Medulla oblongata (tissue), 1 donor: ENCODE measurements around the gene STING1.
"Not testable (repeated sequence)": the region's sequence is repeated elsewhere in the genome, so short reads cannot be mapped to it uniquely, and the experiment has no call there.

Experiments used
- DNase-seq: peaks from one replicate; pipeline ENCODE4 v3.0.0-alpha.2; 2015; ENCODE audit errors: extremely low spot score

Gene STING1

GRCh38 chr5:139503036-139503817 lies 20.7 kb upstream of the STING1 start:
- not testable (repeated sequence) for DNase-seq

GRCh38 chr5:139501381-139501780 lies 18.8 kb upstream of the STING1 start:
- DNase-seq = no peak

DNA sequence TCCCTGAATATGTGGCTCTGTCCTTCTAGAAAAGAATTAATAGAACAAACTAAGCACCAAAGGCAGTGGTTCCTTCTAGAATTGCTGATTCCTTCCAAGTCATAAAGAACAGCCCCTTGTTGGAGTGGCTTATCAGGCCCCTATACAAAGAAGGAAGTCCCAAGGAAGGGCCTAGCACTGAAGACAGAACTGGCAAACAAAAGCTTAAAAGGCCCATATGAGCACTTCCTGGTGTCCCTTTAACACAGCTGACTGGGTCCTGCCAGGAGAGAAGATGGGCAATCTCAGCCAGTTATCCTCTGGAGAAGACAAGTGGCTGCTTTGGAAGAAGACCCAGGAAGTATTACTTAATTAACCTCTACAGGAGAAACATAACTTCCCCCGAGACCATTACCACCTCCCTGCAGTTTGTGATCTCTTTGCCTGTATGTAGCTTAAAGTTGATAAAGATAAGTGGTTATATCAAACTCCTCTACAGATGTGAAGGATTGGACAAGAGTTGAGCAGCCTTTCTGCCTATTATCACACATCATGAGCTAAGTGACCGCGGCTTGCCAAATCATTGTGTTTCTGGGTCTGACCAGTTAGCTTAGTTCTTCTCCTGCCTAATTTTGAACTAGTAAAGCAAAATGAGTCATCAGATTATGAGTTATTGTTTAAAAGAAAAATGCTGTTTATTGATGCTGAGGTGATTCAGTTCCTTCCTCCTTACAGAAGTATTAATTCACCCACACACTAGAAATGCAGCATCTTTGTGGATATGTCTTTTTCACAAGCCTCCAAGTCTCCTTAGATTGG lies 13.3 kb upstream of the STING1 start:
- no peak for DNase-seq

DNA sequence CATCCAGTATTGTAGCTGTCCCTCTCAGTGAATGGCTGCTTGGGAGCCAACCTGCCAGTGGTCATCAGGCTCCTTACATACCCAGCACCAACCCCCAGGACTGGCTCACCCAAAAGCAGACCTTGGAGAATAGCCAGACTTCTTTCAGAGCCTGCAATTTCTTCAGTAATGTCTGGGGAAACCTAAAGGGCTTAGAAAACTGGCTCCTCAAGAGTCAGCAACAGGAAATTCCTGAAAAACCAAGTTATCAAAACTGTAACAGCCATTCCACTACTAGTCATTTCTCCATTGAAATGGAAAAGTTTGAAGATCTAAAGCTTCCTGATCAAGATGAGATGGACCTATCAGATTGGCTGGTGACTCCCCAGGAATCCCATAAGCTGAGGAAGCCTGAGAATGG lies 12.3 kb upstream of the STING1 start:
- DNase-seq = no peak

DNA sequence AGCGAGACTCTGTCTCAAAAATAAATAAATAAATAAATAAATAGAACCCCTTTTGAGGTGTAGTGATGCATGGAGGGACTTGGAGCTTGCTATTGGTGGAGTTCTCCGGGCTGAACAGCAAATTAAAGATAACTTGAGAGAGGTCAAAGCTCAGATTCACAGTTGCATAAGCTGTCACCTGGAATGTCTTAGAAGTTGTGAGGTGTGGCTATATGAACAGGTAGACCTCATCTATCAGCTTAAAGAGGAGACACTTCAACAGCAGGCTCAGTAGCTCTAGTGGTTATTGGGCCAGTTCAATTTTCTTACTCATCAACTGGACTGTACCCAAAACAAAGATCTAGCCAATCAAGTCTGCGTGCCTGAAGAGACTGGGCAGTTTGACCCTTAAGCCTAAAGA lies 11.7 kb upstream of the STING1 start:
- DNase-seq = no peak

DNA sequence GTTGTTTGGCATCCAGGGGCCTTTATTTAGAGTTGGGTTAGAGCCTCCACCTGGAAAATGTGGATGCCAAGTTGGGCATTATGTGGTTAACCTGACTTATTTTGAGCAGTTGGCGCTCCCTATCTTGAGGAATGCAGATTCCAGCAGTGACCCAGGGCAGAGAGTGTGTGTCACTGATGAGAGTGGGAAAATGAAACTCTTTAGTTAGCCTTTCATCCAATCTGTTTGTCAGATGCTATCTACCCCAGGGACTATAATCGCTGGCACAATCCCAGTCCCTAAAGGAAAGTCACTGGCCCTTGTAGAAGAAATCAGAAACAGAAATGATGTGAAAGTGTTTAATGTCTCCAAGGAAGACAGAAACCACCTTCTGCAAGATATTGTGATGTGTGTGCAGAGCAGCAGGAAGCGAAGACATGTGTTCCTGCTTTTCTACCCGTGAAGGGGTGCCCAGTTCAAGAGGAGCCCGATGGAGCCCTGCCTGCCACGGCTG lies 10.2 kb upstream of the STING1 start:
- DNase-seq = peak; percentile 27

DNA sequence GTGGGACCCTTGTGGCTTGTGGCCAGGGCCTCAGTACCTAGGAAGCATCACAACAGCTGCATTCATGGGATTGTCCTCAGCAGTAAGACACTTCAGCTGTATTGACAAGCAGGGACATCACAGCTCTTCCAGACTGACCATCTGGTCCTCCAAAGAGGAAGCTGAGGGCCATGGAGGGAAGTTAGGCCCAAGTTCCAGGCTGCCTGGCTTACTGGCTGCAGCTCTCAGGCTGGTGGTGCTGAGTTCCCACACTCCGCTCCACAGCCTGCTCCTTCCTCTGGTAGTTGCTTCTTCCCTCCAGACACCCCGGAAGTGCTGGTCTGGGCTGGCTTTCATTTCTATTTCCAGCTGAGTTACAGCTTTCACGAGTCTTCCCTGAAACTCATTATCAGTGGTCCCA lies 5.7 kb upstream of the STING1 start:
- peak; percentile 63 for DNase-seq

- no peak for DNase-seq
Observed at GRCh38 chr5:139486201-139486600, 3.6 kb upstream of the STING1 start.

GRCh38 chr5:139482890-139483208 lies 291 bp upstream of the STING1 start:
- DNase-seq = not testable (repeated sequence)

DNA sequence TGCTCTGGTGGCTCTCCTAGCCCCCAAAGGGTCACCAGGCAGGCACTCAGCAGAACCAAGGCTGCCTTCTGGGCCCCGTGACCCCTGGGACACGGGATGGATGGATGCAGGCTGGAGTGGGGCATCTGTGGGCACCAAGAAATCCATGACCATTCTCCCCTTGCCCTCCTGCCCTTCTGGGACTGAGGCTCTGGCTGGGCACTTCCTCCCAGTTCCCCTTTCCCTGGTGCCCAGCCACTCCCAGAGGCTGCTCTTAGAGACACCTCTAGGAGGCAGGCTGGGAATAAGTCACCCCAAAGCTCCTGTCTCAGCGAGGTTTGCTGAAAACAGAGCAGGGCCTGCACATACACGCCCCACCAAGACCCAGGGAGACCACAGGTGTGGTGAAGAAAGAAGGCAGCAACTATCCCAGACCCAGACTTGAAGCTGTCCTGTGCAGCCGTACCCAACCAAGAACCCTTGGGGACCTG lies 943 bp downstream of the STING1 start:
- peak; percentile 33 for DNase-seq

- DNase-seq = no peak
Observed at GRCh38 chr5:139481122-139481533, 1.4 kb downstream of the STING1 start.

DNA sequence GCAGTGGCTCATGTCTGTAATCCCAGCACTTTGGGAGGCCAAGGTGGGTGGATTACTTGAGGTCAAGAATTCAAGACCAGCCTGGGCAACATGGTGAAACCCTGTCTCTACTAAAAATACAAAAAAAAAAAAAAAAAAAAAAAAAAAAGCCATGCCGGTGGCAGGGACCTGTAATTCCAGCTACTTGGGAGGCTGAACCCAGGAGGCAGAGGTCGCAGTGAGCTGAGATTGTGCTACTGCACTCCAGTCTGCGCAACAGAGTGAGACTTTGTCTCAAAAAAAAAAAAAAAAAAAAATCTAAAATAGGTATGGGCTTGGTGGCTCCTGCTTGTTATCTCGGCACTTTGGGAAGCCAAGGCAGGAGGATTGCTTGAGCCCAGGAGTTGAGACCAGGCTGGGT lies 2.8 kb downstream of the STING1 start:
- not testable (repeated sequence) for DNase-seq

DNA sequence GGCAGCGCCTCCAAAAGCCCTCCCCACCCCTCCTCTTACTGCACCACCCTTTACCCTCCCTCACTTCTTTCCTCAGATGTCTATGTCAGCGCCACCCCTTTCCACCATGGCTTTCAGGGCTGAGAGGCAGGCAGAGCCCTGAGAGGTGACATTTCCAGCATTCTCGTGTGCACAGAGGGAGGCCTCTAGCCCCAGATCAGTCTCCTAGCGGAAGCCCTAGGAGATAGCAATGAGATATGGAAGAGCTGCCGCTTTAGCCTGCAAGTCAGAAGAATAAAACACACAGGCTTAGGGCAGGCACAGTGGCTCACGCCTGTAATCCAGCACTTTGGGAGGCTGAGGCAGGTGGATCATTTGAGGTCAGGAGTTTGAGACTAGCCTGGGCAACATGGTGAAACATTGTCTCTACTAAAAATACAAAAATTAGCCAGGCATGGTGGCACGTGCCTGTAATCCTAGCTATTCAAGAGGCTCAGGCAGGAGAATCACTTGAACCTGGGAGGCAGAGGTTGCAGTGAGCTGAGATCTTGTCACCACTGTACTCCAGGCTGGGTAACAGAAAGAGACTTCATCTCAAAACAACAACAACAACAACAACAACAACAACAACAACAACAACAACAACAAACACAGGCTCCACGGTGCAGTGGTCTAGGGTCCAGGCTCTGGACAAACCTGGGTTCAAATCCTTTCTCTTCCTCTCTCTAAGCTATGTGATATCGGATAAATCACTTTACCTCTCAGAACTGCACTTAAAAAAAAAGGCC lies 3.7 kb downstream of the STING1 start:
- DNase-seq = not testable (repeated sequence)

DNA sequence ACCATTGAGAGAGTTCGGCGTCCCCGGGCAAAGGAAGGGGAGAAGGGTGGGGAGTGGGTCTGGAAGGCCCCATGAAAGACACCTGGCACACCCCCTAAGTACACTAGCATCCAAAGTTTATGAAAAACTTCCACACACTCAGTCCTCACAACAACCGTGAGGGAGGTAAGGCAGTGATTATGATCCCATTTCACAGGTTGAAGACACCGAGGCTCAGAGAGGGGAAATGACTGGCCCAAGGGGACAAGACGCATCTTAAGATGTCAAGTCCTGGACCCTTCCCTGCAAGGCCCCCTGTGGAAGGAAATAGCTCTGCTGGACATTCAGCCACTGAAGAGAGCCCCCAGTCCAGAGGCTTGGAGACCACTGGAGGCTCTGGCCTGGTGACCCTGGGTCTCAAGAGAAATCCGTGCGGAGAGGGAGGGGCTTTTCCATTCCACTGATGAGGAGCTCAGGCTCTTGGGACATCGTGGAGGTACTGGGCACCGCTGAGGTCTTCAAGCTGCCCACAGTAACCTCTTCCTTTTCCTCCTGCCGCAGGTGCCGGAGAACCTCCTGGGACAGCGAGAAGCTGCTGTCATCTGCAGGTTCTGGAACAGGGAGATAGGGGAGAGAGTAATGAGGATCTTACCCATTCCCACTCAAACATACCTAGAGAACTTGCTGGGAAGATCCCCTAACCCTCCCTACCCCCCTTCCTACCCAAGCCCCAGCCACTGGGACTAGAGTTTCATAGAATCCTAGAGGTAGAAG lies 6.5 kb downstream of the STING1 start:
- no peak for DNase-seq

DNA sequence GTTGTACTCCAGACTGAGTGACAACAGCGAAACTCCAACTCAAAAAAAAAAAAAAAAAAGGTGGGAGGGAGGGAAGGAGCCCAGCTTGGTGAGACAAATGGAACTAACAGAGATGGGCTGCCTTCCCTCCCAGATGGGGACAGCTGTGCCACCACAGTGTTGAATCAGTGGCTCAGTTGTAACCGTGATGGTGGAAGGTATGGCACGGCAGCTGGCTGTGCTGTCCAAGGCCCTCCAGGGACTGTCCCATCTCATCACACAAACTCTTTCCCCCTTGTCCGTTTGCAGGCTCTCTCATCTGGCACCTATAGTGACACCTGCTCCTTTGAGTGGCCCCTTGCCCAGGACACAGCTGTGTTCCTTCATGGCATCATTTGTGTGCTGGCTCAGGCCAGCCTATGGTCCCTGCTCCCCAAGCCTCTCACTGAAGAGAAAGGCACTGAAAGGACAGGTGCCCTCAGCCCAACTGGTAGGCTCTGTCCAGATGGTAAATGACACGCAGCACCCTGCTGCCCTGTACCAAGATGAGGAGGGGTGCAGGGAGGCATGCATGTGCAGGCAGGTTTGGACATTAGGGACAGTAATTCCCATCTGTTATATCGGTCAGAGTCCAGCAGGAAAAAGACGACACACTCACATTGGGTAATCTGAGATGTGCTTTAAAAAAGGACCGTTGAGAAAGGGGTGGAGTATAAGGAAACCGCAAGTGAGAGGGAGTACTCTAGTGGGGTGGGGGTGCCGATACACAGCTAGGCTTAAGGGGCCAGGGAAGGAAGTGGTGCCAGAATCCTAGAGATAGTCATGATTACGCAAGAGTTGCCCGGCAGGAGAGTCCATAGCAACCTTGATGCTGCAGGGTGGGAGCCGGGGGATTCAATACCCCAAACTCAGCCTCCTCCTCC lies 7.4 kb downstream of the STING1 start:
- no peak for DNase-seq

- no peak for DNase-seq
Observed at GRCh38 chr5:139473565-139473964, 9.0 kb downstream of the STING1 start.

DNA sequence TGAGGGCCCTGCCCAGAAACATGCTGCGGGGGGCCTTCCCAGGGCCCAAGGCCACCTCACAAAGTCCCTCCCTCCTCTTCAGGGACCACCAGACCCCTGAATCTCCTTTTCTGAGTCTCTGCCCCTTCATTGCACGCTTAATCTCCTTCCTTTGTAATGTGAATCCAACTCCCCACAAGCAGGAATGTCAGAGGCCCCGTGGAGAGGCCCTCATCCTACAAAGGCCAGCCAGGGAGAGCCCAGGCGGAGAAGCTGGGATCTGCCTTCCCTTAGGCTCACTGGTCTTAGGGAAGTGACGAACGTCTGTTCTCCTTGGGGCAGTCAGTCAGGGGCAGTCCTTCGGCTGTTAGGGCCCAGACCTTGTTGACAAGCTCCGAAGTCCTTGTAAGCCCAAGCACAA lies 9.5 kb downstream of the STING1 start:
- DNase-seq = no peak

DNA sequence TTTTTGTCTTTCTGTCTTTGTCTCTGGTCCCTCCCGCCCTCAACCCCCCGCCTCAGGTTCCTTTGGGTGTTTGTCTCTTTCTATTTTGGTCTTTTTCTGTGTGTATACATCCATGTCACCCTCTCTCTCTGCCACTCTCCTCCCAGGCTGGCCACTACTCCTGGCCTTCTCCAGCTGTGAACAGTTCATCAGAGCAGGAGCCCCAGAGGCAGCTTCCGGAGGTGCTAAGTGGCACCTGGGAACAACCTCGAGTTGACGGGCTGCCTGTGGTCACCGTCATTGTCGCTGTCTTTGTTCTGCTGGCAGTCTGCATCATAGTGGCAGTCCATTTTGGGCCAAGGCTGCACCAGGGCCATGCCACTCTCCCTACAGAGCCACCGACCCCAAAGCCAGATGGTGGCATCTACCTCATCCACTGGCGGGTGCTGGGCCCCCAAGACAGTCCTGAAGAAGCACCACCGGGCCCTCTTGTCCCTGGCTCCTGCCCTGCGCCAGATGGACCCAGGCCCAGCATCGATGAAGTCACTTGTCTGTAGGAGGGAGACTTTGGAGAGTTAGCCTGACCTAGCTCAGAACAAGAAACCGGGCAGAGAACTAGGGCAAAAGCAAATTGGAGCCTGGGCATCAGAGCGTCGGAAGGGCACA lies 10.1 kb downstream of the STING1 start:
- no peak for DNase-seq

- DNase-seq = no peak
Observed at GRCh38 chr5:139470821-139471300, 11.7 kb downstream of the STING1 start, which contains the start of gene SMIM33. Gene SMIM33, plus strand, starts transcription at chr5:139471004. Its CDS starts 118 bp downstream, at chr5:139471122.
